Activated CD8-positive, alpha-beta T cell treated with anti-CD3 and anti-CD28 coated beads for 36 hours (primary cell): ENCODE results near the gene GLCCI1. TPM values are rescaled to one million over a fixed set of nuclear protein-coding genes. Genes with fewer than 3 reads are reported as not detected.

Source experiments
- ATAC-seq: fragments of 200-7000 bp; cut with Tn5 transposase; one replicate; pipeline ENCODE4 v1.10.0; 2021; ENCODE audit warnings: mild to moderate bottlenecking, moderate library complexity
- CTCF ChIA-PET: fragments of 350-600 bp; sonication (Branson Sonifier 250); formaldehyde crosslinking; loops from one replicate; lab custom pipeline; 2021; ENCODE audit warnings: antibody characterized with exemption; lab: Charles Lee
- POLR2A ChIA-PET: fragments of 350-600 bp; sonication (Branson Sonifier 250); formaldehyde crosslinking; loops from one replicate; lab custom pipeline; 2021; ENCODE audit warnings: antibody characterized with exemption; lab: Charles Lee
- DNase-seq: peaks from one replicate; pipeline ENCODE4 v3.0.0-alpha.2; 2020
- H3K27ac Mint-ChIP-seq: one replicate; pipeline ENCODE4 v1.8.0; 2021; ENCODE audit warnings: mild to moderate bottlenecking, mixed read lengths
- H3K27me3 Mint-ChIP-seq: one replicate; pipeline ENCODE4 v1.8.0; 2021; ENCODE audit warnings: mixed read lengths
- H3K36me3 Mint-ChIP-seq: one replicate; pipeline ENCODE4 v1.8.0; 2021; ENCODE audit warnings: low read depth, mixed read lengths
- H3K4me1 Mint-ChIP-seq: one replicate; pipeline ENCODE4 v1.8.0; 2021; ENCODE audit warnings: low read depth, mixed read lengths
- H3K4me3 Mint-ChIP-seq: one replicate; pipeline ENCODE4 v1.8.0; 2021; ENCODE audit warnings: mild to moderate bottlenecking, moderate library complexity, mixed read lengths
- H3K9me3 Mint-ChIP-seq: one replicate; pipeline ENCODE4 v1.8.0; 2021; ENCODE audit warnings: mixed read lengths
- CTCF ChIP-seq: fragments of 200-600 bp; IDR thresholded peaks from one replicate; pipeline ENCODE4 v1.8.0; 2022; ENCODE audit warnings: antibody characterized with exemption, mild to moderate bottlenecking
- intact Hi-C: fragments of 100-400 bp; cut with micrococcal nuclease; formaldehyde crosslinking; loops from one replicate; pipeline ENCODE4 v1.10.0; 2022
- total RNA-seq, 2 experiments: library from RNA; stranded (reverse); gene quantifications; one replicate each; pipeline ENCODE4 v1.2.3, GENCODE V29; 2021

GLCCI1 gene
- total RNA-seq, 2 experiments from 2014 or later: 11.3 to 13.0 TPM

DNA sequence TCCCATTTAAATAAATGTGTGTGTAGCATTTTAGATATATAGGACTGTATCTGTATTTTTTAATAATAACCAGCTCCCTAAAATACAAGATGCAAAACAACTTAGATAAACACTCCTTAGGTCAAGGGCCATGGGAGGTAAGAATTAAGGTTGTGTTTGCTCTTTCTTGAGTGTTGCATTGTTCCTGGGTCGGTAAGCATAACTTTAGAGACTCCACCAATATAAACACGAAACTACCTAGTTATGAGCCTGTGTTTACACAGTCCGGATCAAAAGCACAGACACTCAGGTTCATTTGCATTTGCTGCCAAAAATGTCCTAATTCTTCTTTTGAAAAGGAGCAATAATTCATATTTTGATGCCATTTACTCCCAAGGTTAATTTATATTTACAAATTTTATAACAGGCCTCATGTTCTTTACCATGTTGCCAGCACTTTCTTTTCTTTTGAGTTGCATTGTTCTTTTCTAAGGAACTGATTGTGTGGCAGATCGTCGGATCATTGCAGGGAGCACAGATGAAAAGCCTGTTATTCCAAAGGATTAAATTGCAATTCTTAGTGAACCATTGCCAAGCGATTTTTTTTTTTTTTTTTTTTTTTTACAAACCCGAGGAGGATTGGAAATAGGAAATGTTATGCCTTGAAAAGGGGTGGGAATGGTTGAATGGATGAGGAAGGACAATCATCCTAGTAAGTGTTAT lies 45.8 kb upstream of the GLCCI1 start:
- ChIA-PET POLR2A (interaction anchor here (1.0 kb wide), 1 partner anchor 47 kb away, joined by 3 read pairs; no protein-coding TSS in a partner anchor), CTCF (no interaction called here)
- TF ChIP-seq CTCF: no peak
- H3K36me3 Mint-ChIP-seq: no peaks in the 10 kb centered on the region
- H3K9me3 Mint-ChIP-seq: no peaks in the 10 kb centered on the region
- ATAC-seq (no peak), DNase-seq (no peak)
- H3K27me3 Mint-ChIP-seq: no peaks in the 10 kb centered on the region
- no peak overlapping the region for H3K27ac Mint-ChIP-seq
- intact Hi-C loops: no loop called here
- peaks cover 26% of the 10 kb centered on the region for H3K4me1 Mint-ChIP-seq
- H3K4me3 Mint-ChIP-seq: no peak overlapping the region

GRCh38 chr7:7923818-7924217 lies 44.8 kb upstream of the GLCCI1 start:
- Mint-ChIP-seq H3K4me1 (peaks cover 26% of the 10 kb centered on the region), H3K9me3 (no peaks in the 10 kb centered on the region), H3K36me3 (no peaks in the 10 kb centered on the region), H3K4me3 (no peak overlapping the region), H3K27me3 (no peaks in the 10 kb centered on the region), H3K27ac (no peak overlapping the region)
- intact Hi-C loops: no loop called here
- TF ChIP-seq CTCF: no peak
- POLR2A ChIA-PET: no interaction called here
- DNase-seq (no peak), ATAC-seq (no peak)
- CTCF ChIA-PET: no interaction called here

DNA sequence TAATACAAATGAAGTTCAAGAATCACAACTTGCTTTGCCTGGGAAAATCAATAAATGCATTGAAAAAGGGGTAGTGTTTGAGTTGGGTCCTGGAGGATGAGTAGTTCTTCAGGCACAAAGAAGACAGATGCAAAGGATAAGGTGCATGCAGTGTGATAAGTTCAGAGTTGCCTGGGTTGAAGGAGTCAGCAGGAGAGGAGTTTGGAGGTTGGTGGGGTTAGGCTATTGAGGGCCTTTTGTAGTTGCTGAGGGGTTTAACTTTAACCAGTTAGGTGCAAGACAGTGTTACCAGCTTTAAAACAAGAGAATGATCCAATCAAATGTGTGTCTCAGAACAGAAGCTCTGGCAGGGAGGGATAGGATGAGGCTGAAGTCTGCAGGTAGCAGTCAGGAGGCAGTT lies 44.3 kb upstream of the GLCCI1 start:
- H3K27me3 Mint-ChIP-seq: no peaks in the 10 kb centered on the region
- H3K9me3 Mint-ChIP-seq: no peaks in the 10 kb centered on the region
- intact Hi-C loops: no loop called here
- DNase-seq: no peak
- TF ChIP-seq CTCF: no peak
- no peak overlapping the region for H3K4me3 Mint-ChIP-seq
- no peak overlapping the region for H3K27ac Mint-ChIP-seq
- ChIA-PET CTCF (no interaction called here), POLR2A (no interaction called here)
- H3K36me3 Mint-ChIP-seq: no peaks in the 10 kb centered on the region
- no peak for ATAC-seq
- H3K4me1 Mint-ChIP-seq: peaks cover 26% of the 10 kb centered on the region

GRCh38 chr7:7931626-7932025 lies 37.0 kb upstream of the GLCCI1 start:
- ATAC-seq: no peak
- ChIA-PET CTCF (interaction anchor here (0.7 kb wide), 1 partner anchor 11 kb away, joined by 3 read pairs; no protein-coding TSS in a partner anchor), POLR2A (no interaction called here)
- Mint-ChIP-seq H3K9me3 (no peaks in the 10 kb centered on the region), H3K27ac (no peak overlapping the region), H3K4me3 (no peak overlapping the region), H3K4me1 (no peaks in the 10 kb centered on the region), H3K36me3 (no peaks in the 10 kb centered on the region), H3K27me3 (no peaks in the 10 kb centered on the region)
- intact Hi-C loops: no loop called here
- DNase-seq: no peak
- no peak for TF ChIP-seq CTCF

DNA sequence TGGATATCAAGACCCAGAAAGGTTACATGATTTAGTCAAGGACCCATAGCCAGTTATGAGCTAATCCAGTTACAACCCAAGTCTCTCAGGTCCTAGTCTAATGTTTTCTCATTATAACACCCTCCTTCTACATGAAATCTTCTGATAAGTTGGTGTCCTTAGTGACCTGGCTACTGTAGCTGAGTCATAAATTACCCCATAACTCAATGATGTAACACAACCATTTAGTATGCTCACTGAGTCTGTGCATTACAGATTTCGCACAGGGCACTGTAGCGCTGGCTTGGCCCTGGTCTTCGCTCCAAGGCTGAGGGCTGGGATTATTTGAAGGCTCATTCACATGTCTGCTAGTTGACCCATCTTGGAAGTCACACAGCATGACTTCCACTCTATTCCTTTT lies 36.0 kb upstream of the GLCCI1 start:
- Mint-ChIP-seq H3K27ac (no peak overlapping the region), H3K9me3 (no peaks in the 10 kb centered on the region), H3K36me3 (no peaks in the 10 kb centered on the region), H3K4me3 (no peak overlapping the region), H3K4me1 (no peaks in the 10 kb centered on the region), H3K27me3 (no peaks in the 10 kb centered on the region)
- DNase-seq (no peak), ATAC-seq (no peak)
- intact Hi-C loops: no loop called here
- ChIA-PET CTCF (no interaction called here), POLR2A (no interaction called here)
- TF ChIP-seq CTCF: no peak
